Activated CD8-positive, alpha-beta memory T cell treated with anti-CD3 and anti-CD28 coated beads for 36 hours (primary cell): ENCODE results near the gene ZNF865. TPM values are rescaled to one million over a fixed set of nuclear protein-coding genes. Genes with fewer than 3 reads are reported as not detected.

Experiments
- CTCF ChIA-PET: fragments of 350-600 bp; sonication (Branson Sonifier 250); formaldehyde crosslinking; loops from one replicate; lab custom pipeline; 2021; ENCODE audit warnings: antibody characterized with exemption; lab: Charles Lee
- POLR2A ChIA-PET: fragments of 350-600 bp; sonication (Branson Sonifier 250); formaldehyde crosslinking; loops from one replicate; lab custom pipeline; 2021; ENCODE audit warnings: antibody characterized with exemption; lab: Charles Lee
- total RNA-seq, 2 experiments: library from RNA; stranded (reverse); gene quantifications; one replicate each; pipeline ENCODE4 v1.2.3, GENCODE V29; 2021

Gene ZNF865
- total RNA-seq, 2 experiments from 2014 or later: 11.8 to 12.0 TPM

- ChIA-PET POLR2A (interaction anchor here (0.9 to 1.1 kb wide), 3 partner anchors 12 to 48 kb away, joined by 3 to 5 read pairs (median 4); partner anchors contain the start of gene FIZ1), CTCF (interaction anchor here (0.7 to 2.2 kb wide), 7 partner anchors 8 to 308 kb away, joined by 3 to 8 read pairs (median 4); no protein-coding TSS in a partner anchor)
Observed at GRCh38 chr19:55646889-55647731, 41.7 kb downstream of the ZNF865 start.

- ChIA-PET CTCF (interaction anchor here (0.8 to 2.2 kb wide), 6 partner anchors 9 to 309 kb away, joined by 3 to 8 read pairs (median 4); no protein-coding TSS in a partner anchor), POLR2A (interaction anchor here (0.9 to 1.1 kb wide), 3 partner anchors 13 to 49 kb away, joined by 3 to 5 read pairs (median 4); partner anchors contain the start of gene FIZ1)
Observed at GRCh38 chr19:55647732-55648584, 42.5 kb downstream of the ZNF865 start, which contains the start of gene CCDC106. Gene CCDC106 (plus strand): TSS chr19:55648212. CDS start chr19:55649047, 835 bp downstream.

- POLR2A ChIA-PET: no interaction called here
- CTCF ChIA-PET: interaction anchor here (1.2 to 2.2 kb wide), 2 partner anchors 11 to 42 kb away, joined by 4 to 7 read pairs; no protein-coding TSS in a partner anchor
Observed at GRCh38 chr19:55648585-55649267, 43.3 kb downstream of the ZNF865 start.

DNA sequence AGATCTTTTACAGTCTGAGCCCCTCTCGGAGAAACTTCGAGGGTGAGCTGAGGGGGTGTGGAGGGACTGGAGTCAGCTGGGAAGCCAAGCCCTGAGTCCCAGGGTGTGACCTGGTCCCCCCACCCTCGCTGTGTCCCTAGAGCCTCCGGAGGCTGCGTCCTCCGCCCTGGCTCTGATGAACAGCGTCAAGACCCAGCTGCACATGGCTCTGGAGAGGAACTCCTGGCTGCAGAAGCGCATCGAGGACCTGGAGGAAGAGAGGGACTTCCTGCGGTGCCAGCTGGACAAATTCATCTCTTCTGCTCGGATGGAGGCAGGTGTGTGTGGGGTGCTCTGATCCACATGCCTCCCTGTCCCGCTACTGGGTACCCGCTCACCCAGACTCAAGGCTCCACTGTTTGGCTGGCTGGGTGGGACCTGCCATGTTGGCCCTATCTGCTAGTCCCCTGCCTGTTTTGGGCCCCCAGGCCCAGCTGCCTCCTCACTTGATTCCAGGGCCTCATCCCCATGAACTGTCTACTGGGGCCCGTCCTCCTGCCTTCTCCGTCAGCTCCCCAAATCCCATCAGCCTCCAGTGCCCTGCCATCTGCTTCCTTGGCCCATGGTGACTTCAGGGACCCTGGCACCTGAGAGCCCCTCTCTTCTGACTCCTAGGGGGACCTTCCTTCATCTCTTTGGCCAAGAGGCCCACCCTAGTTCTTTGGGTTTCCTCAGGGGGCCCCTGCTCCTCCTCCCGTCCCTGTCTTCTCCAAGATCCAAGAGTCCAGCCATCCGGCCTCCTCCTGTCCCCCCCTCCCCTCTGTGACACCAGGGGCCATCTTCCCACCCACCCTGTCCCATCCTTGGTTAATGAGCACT lies 44.0 kb downstream of the ZNF865 start:
- ChIA-PET POLR2A (no interaction called here), CTCF (interaction anchor here (1.0 kb wide), 1 partner anchor 10 kb away, joined by 3 read pairs; no protein-coding TSS in a partner anchor)

GRCh38 chr19:55650126-55650557 lies 44.7 kb downstream of the ZNF865 start:
- CTCF ChIA-PET: interaction anchor here (1.0 kb wide), 1 partner anchor 11 kb away, joined by 3 read pairs; no protein-coding TSS in a partner anchor

GRCh38 chr19:55650602-55651230 lies 45.3 kb downstream of the ZNF865 start:
- POLR2A ChIA-PET: no interaction called here
- CTCF ChIA-PET: interaction anchor here (1.0 kb wide), 1 partner anchor 12 kb away, joined by 3 read pairs; no protein-coding TSS in a partner anchor

More at GRCh38 chr19:55650126-55650557, 44.7 kb downstream of the ZNF865 start:
- POLR2A ChIA-PET: no interaction called here

DNA sequence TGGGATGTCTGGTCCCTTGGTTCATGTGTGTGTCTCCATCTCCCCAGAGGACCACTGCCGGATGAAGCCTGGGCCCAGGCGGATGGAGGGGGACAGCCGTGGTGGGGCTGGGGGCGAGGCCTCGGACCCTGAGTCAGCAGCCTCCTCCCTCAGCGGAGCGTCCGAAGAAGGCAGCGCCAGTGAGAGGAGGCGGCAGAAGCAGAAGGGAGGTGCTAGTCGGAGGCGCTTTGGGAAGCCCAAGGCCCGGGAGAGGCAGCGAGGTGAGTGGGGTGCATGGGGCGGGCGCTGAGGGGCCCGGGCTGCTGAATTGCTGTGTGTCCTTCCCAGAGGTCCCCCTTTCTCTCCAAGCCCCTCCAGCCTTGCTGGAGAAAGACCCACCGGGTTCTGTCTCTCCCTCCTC lies 45.8 kb downstream of the ZNF865 start:
- ChIA-PET CTCF (no interaction called here), POLR2A (no interaction called here)

GRCh38 chr19:55652311-55653128 lies 47.1 kb downstream of the ZNF865 start:
- CTCF ChIA-PET: interaction anchor here (0.6 to 3.9 kb wide), 19 partner anchors 9 to 1489 kb away, joined by 3 to 29 read pairs (median 5); partner anchors contain the start of genes ZNF524, ZNF580 and ZNF581

DNA sequence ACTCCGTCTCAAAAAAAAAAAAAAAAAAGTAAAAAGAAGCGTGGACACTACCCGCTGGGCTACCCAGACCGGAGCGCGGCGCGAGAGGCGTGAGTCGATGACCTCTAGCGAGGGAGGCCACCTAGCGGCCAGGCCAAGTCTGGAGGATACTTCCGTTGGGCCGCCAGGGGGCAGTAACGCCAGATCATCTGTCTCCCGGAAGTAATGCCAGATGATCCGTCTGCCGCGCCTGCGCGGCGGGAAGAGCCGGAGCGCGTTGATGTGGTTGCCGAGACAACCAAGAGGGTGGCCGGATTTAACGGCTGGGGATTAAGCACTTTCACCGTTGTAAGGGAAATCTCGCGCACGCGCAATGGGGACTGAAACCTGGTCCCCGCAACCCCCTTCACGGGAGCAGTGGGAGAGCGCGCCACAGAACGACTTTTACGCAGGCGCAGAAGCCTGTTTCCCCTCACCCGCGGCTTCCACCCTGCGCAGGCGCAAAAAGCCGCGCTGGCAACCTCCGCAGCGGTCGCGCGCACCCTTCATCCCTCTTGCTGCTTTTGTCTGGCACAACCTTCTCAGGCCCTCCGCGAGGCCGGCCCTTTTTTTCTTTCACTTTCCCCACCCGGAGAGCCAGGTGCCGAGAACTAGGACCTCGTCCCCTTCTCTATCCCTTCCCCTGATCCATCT lies 48.3 kb downstream of the ZNF865 start:
- ChIA-PET POLR2A (interaction anchor here (0.7 to 1.6 kb wide), 3 partner anchors 55 to 543 kb away, joined by 3 to 9 read pairs (median 9); partner anchors contain the start of genes FIZ1 and PPP1R12C), CTCF (interaction anchor here (0.7 to 3.9 kb wide), 24 partner anchors 9 to 1190 kb away, joined by 3 to 29 read pairs (median 4); partner anchors contain the start of genes LENG9, TMEM238, ZNF524 and ZNF580)

More at GRCh38 chr19:55652311-55653128, 47.1 kb downstream of the ZNF865 start:
- POLR2A ChIA-PET: interaction anchor here (0.7 kb wide), 1 partner anchor 541 kb away, joined by 9 read pairs; no protein-coding TSS in a partner anchor

- POLR2A ChIA-PET: interaction anchor here (1.1 to 1.6 kb wide), 4 partner anchors 11 to 537 kb away, joined by 3 to 9 read pairs (median 4); partner anchors contain the start of genes FIZ1, PPP1R12C and ZNF581
- CTCF ChIA-PET: interaction anchor here (0.8 to 3.9 kb wide), 9 partner anchors 10 to 1191 kb away, joined by 3 to 29 read pairs (median 4); partner anchors contain the start of genes LENG9, TMEM238 and ZNF581
Observed at GRCh38 chr19:55654323-55654867, 48.9 kb downstream of the ZNF865 start.

DNA sequence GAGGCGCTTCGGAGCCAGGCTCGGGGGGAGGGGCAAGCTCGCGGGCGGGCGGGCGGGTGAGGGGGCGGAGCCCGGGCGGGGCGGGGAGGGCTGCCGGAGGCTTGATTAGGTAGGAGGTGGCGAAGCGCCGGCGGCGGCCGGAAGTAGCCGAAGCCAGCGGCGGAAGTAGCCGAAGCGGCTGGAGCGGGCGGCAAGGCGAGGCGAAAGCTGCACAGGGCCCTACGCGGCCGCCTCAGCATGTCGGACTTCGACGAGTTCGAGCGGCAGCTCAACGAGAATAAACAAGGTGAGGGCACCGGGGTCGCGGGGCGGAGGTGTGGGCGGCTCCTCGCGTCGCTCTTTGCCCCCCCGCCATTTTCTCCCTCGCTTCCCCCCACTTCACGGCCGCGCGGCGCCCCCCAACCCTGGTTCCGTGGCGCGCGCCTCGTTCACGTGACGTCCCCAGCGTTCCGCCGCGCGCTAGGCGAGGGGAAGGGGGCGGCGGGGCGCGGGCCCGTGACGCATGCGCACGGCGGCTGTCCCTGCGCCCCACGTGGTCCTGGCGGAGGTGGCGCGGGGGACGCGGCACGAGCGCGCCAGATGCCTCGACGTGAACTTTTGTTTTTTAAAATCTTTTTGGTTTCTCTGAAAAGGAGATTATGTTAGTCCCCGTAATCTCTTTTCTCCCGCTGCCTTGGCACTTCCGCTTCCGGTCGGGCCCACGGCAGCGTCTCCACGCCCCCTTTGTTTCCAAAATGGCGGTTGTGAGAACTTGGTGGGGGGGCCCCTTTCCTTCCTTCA lies 49.6 kb downstream of the ZNF865 start, which contains the start of gene U2AF2:
Gene U2AF2 (plus strand): TSS at position 168 of the 780 bp plus-strand sequence. CDS start 70 bp downstream, at position 238.
- CTCF ChIA-PET: interaction anchor here (0.8 to 3.9 kb wide), 8 partner anchors 11 to 1192 kb away, joined by 3 to 29 read pairs (median 4); partner anchors contain the start of genes LENG9, TMEM238 and ZNF581
- POLR2A ChIA-PET: interaction anchor here (1.1 to 1.6 kb wide), 4 partner anchors 12 to 538 kb away, joined by 3 to 9 read pairs (median 4); partner anchors contain the start of genes FIZ1, PPP1R12C and ZNF581

DNA sequence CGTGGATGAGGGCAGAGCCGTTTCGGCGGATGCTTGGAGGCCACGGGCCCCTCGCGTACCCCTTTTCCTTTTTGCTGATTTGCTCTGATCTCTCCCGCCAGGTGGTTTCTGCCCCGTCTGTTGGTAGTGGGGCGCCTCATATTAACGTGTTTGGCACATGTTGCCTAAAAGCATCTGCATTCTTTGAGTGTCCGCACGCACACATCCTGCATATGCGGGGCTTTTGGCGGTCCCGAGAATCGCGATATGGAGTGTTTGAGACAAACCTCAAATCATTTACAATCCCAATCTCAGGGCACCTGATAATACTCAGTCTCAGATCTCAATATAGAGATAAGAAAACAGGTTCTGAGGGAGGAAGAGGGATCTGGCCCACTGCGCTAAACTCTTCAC lies 50.2 kb downstream of the ZNF865 start:
- CTCF ChIA-PET: no interaction called here
- POLR2A ChIA-PET: no interaction called here

DNA sequence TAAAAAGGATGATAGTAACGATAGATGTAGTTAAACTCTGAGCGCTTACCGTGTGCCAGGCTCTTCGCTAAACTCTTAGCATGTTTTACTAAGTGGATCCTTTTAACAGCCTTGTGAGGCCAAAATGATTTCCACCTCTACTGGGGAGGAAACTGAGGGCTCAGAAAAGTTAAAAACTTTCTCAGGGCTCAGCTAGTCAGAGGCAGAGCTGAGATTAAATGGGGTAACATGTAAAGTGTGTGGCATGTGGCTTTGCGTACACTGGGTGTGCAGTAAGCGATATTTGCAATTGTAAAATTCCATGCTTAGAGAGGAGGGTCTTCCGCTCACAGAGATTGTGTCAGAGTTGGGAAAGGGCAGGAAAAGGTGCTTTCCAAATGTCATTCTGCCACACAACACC lies 51.1 kb downstream of the ZNF865 start:
- ChIA-PET CTCF (interaction anchor here (0.6 to 1.6 kb wide), 3 partner anchors 16 to 24 kb away, joined by 3 to 7 read pairs (median 3); partner anchors contain the start of gene ZNF580), POLR2A (interaction anchor here (1.2 kb wide), 1 partner anchor 15 kb away, joined by 5 read pairs; no protein-coding TSS in a partner anchor)
